H1 (cell line): ENCODE measurements around the gene ST6GALNAC5.

Source experiments
- EZH2 ChIP-seq: fragments of 200-600 bp; sonication (generic); IDR thresholded peaks from 2 replicates; pipeline ENCODE4 v1.7.1; 2012; ENCODE audit warnings: low read depth, mild to moderate bottlenecking, moderate library complexity, low read length, inconsistent platforms; ENCODE audit not compliant: severe bottlenecking
- GABPA ChIP-seq: IDR thresholded peaks from 2 replicates; pipeline ENCODE4 v1.6.1; 2011; ENCODE audit warnings: mild to moderate bottlenecking, low read length, moderate library complexity, borderline replicate concordance; ENCODE audit not compliant: insufficient read depth
- POLR2A ChIP-seq, 2 experiments: IDR thresholded peaks; 1 replicate in 1 of 2; 2 replicates in 1 of 2; pipeline ENCODE4 v1.6.1; 2011; ENCODE audit warnings: low read depth in 2 of 2, low read length in 2 of 2, mild to moderate bottlenecking in 2 of 2; ENCODE audit errors: control extremely low read depth in 1 of 2
- POLR2AphosphoS5 ChIP-seq: IDR thresholded peaks from 2 replicates; pipeline ENCODE4 v1.6.1; 2011; ENCODE audit warnings: low read depth, low read length
- POU5F1 ChIP-seq: IDR thresholded peaks from 2 replicates; pipeline ENCODE4 v1.6.1; 2011; ENCODE audit warnings: low read depth, mild to moderate bottlenecking, low read length, moderate library complexity
- ZNF274 ChIP-seq: IDR thresholded peaks from 2 replicates; pipeline ENCODE4 v1.7.0; 2012; ENCODE audit warnings: low read length, borderline replicate concordance; ENCODE audit errors: extremely low read depth
- TF ChIP-seq, protein P1 (sequence below), 3 experiments: IDR thresholded peaks; 1 replicate in 2 of 3; 2 replicates in 1 of 3; pipeline versions ENCODE4 v1.5.1 to v1.6.1; 2011; ENCODE audit warnings: low read length in 3 of 3, mild to moderate bottlenecking in 3 of 3, inconsistent platforms in 2 of 3, low read depth in 1 of 3, moderate library complexity in 1 of 3; ENCODE audit not compliant: insufficient read depth in 1 of 3; ENCODE audit errors: control extremely low read depth in 1 of 3

DNA sequence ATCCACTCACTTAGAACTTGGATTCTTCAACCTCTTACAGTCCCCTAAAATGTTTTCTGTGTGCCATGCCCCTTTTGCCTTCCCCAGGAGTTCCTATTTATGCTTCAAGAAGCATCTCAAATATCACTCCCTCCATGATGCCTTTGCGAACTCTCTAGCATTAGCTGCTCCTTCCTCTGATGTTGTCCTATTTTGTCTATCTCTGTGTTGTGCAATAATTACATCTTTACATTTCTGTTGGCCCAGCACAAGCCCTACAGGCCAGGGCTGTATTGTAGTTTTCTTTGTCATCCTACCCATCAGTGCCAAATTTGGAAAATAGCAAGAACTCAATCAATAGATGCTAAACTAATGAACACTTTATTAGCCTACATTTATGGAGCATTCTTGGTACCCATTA is 125.8 kb downstream of the ST6GALNAC5 start:
- TF ChIP-seq, protein P1, sequence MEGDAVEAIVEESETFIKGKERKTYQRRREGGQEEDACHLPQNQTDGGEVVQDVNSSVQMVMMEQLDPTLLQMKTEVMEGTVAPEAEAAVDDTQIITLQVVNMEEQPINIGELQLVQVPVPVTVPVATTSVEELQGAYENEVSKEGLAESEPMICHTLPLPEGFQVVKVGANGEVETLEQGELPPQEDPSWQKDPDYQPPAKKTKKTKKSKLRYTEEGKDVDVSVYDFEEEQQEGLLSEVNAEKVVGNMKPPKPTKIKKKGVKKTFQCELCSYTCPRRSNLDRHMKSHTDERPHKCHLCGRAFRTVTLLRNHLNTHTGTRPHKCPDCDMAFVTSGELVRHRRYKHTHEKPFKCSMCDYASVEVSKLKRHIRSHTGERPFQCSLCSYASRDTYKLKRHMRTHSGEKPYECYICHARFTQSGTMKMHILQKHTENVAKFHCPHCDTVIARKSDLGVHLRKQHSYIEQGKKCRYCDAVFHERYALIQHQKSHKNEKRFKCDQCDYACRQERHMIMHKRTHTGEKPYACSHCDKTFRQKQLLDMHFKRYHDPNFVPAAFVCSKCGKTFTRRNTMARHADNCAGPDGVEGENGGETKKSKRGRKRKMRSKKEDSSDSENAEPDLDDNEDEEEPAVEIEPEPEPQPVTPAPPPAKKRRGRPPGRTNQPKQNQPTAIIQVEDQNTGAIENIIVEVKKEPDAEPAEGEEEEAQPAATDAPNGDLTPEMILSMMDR (IDR thresholded peaks at IDR 0.05; ENCODE audit: control extremely low read depth in 1 of 3, insufficient read depth in 1 of 3, low read depth in 1 of 3, low read length in 3 of 3), result no peak
- TF ChIP-seq GABPA (no peak), EZH2 (no peak), POLR2A (IDR thresholded peaks at IDR 0.05; ENCODE audit: control extremely low read depth in 1 of 2, low read depth in 2 of 2, low read length in 2 of 2) (no peak), ZNF274 (no peak), POLR2AphosphoS5 (no peak), POU5F1 (no peak)
